NCI-H187 treated with DMSO at 0.1 percent for 48 hours (cell line): ENCODE results near the gene SEMA4B.

Experiments used
- DNase-seq: peaks from one replicate; lab custom pipeline; 2025; lab: John Stamatoyannopoulos, UW

The SEMA4B gene

GRCh38 chr15:90205050-90205848 lies 4.1 kb downstream of the SEMA4B start:
- DNase-seq: no peak

DNA sequence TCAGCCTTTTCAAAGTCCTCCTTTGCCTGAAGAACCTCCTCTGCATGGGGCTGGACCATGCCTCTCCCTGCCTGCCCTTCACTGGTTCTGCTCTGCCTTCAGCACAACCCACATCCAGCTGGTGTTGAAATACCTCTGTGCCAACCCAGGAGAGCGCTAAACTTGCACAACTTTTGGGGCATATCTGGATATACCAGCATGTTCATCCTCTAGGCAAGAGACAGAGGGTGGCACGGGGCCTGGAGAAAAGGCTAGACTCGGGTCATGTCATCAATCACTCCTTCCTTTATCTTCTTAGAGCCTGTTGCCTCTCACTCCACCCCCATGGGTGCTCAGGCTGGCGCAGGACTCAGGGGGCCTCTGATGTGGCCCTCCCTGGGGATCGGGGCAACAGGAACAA lies 4.8 kb downstream of the SEMA4B start:
- no peak for DNase-seq

DNA sequence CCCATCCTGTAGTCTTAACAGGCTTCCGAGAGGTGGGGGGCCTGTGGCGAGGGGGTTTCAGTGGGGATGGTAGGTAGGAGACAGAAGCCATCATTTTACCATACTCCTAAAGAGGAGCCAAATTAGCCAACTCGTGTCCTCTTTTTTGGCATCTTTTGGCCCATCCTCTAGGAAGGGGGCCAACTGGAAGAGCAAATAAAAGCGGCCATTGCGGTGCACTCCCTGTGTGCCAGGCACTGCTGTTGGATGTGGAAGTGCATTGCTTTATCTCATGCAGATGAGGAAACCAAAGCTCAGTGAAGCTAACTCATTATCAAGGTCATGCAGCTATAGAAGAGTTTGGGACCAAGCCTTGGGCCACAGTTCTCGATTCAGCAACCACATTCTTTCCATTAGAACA lies 6.1 kb downstream of the SEMA4B start:
- no peak for DNase-seq

DNA sequence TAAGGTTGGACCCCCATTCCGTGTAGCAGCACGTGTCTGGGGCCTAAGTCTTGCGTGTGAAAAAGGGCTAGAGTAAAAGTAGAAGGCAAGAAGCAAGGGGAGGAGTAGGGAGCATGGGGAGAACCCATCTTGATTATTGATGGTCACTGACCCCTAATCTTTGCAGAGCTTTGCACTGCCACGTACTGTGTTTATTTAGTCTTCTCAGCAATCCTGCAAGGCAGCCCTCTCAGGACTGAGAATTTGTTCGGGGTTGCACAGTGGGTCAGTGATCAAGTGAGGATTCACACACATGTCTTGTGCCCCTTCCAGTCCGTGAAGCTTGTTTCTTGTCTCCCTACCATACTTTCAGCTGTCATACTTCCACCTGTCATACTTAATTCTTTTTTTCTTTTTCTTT lies 7.2 kb downstream of the SEMA4B start:
- no peak for DNase-seq

- DNase-seq: no peak
Measured at GRCh38 chr15:90209591-90209990, 8.5 kb downstream of the SEMA4B start.

DNA sequence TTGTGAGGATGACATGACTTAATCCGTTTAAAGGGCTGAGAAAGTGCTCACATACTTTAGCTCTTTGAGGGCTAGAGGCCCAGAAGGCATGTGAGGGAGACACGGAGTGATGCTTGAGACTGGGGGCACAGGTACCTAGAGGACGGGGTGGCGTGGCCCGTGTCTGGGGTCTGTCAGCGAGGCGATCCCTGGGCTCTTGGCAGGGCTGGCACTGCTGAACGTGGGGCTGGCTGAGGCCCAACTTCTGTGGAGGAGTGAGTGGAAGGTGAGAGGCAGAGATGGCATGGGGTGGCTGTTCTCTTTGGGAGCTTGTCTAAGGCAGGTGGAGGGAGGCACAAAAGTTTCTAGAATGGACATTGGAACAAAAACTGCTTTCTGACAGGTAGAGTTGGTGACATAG lies 9.5 kb downstream of the SEMA4B start:
- DNase-seq: no peak

- no peak for DNase-seq
Measured at GRCh38 chr15:90211009-90211408, 9.9 kb downstream of the SEMA4B start.

DNA sequence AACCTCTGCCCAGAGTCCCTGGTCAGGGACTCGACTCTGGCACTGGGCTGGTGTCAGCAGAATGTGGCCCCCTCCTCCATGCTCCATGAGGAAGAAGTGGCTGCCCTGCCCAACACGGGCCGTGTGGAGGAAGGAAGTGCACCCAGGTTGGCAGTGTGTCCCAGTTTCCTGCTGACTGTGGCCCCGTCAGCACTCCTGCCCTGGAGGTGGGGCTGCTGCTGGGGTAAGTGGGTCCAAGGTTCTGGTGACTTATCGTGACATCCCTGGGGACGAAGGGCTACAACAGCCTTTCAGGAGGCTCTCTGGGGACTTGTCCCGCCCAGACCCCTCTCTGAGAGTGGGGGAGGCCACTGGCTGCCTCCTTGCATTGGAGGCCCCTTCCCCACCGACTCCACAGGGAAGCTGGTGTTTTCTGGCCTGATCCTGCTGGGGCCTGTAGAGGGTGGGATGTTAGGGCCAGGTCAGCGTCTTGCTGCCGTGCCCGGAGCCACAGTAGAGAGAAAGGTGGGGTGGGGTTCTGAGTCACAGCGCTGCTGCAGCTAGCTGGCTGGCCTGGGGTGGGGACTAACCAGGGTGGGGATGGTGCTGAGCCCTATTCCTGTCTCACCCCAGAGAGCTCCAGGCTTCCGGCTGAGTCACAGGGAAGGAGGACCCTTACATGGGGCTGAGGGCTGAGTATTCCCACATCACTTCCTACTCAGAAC lies 10.5 kb downstream of the SEMA4B start:
- DNase-seq: no peak

GRCh38 chr15:90212221-90213098 lies 11.3 kb downstream of the SEMA4B start:
- no peak for DNase-seq

DNA sequence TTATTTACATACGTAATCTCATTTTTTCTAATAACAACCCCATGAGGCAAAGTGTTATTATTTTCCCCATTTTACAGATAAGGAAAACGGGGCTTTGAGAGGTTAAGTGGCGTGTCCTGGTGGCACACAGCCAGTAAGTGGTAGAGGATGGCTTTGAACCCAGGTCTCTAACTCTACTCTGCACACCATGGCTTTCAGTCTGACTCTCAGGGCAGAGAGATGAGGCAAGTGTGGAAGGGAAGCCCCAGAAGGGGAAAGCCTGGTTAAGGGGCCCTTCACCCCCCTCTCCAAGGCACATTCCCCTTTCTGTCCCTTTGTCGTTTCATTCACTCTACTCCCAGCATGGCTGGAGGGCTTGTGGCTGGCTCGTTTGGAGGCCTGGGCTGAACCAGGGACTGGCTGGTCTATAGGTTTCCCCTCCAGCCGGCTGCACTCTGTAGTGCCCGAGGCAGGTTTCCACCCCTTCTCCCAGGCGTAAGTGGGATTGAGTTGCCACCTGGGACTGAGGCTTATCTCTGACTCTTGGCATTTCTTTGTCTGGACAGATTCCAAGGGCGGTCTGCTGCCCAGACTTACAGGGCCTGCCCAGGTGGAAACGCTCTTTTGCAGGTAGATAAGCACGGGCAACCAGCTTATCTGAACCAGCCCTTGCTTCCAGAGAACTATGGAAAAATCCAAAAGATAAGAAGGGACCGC lies 12.1 kb downstream of the SEMA4B start:
- DNase-seq: no peak

- no peak for DNase-seq
Measured at GRCh38 chr15:90213818-90214204, 12.7 kb downstream of the SEMA4B start.

- no peak for DNase-seq
Measured at GRCh38 chr15:90214553-90215196, 13.5 kb downstream of the SEMA4B start.

- no peak for DNase-seq
Measured at GRCh38 chr15:90217671-90218394, 16.7 kb downstream of the SEMA4B start.

DNA sequence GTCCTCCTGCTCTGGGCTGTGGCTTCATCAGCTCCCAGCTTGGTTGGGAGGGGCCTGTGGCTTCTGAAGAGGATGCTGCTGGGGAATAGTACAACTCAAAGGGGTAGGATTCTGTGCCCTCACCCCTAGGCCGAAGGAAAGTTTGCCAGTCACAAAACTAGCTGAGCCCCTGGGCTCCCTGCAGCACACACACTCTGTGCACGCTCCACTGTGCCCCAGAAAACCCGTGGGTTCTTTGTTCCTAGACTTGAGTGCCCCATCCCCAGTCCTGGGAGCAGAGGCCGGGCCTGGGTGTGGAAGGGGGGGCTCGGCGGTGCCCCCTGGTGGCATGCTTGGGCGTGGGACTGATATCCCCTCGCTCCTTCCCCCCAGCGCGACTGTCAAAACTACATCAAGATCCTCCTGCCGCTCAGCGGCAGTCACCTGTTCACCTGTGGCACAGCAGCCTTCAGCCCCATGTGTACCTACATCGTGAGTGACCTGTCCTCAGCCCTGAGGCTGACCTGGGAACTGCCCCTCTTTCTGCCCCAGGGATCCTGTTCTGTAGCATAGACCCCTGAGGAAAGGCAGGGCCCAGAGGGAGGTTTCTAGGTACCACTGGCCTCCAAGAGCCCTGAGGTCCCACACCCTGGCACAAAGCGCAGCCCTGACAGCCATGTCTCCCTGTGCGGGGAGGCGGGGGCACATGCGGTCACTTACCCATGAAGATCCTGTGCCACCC lies 18.5 kb downstream of the SEMA4B start:
- DNase-seq: no peak

- no peak for DNase-seq
Measured at GRCh38 chr15:90221246-90221900, 20.2 kb downstream of the SEMA4B start.

- no peak for DNase-seq
Measured at GRCh38 chr15:90222547-90222946, 21.4 kb downstream of the SEMA4B start.

DNA sequence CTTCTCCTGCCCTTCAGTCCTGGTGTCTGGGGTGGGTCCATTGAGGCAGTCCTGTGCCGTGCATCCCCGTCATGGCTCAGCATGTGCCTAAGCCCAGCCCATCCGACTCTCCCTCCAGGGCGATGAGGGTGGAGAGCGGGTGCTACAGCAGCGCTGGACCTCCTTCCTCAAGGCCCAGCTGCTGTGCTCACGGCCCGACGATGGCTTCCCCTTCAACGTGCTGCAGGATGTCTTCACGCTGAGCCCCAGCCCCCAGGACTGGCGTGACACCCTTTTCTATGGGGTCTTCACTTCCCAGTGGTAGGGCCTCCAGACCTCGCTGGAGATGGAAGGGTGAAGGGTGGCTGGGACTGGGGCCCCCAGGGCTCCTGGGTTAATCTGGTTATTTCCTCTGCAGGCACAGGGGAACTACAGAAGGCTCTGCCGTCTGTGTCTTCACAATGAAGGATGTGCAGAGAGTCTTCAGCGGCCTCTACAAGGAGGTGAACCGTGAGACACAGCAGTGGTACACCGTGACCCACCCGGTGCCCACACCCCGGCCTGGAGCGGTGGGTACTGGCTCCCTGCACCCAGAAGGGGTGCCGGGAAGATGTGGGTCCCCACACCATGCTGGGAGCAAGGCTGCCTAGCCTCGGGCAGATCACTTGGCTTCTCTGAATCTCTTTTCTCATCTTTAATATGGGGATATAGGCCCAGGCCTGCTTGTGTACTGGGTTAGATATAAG lies 22.5 kb downstream of the SEMA4B start:
- no peak for DNase-seq

DNA sequence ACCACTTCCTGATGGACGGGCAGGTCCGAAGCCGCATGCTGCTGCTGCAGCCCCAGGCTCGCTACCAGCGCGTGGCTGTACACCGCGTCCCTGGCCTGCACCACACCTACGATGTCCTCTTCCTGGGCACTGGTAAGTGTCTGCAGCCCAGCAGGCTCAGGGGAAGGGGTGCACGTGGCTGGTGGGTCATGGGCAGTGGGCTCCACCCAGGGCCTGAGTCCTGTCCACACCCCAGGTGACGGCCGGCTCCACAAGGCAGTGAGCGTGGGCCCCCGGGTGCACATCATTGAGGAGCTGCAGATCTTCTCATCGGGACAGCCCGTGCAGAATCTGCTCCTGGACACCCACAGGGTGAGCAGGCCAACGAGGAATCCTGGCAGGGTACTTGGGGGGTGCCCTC lies 23.9 kb downstream of the SEMA4B start:
- DNase-seq: no peak
